ENCODE results near the gene TTN. TPM values are rescaled to one million over a fixed set of nuclear protein-coding genes. Genes with fewer than 3 reads are reported as not detected.

The TTN gene
- total and polyA plus RNA-seq, 8 donors: 0.96 to 13.8 (median 8.3) TPM

- H3K4me1 ChIP-seq: no peaks in the 10 kb centered on the region
- ATAC-seq (no peak), FAIRE-seq (no peak), DNase-seq (no peak)
- H3K27me3 ChIP-seq: no peaks in the 10 kb centered on the region
- H3K36me3 ChIP-seq: peaks cover 0 to 30% (median 8%) of the 10 kb centered on the region in 3 donors
- intact Hi-C loops (cut with DNase I): no loop called here
- no peak for TF ChIP-seq CTCF (IDR thresholded peaks at IDR 0.05)
- H3K27ac ChIP-seq: no peak overlapping the region
- whole genome bisulfite sequencing, 2 donors: 92 to 94% methylated on average over 10 of the region's 10 CpGs
- no peaks in the 10 kb centered on the region for H3K9me3 ChIP-seq
- no peak overlapping the region for H3K4me3 ChIP-seq
Measured at GRCh38 chr2:178584666-178585065, 222.6 kb downstream of the TTN start.

GRCh38 chr2:178579006-178579405, 228.2 kb downstream of the TTN start:
- DNase-seq: no peak
- intact Hi-C loops (cut with DNase I): no loop called here
- Histone ChIP-seq H3K27ac (no peak overlapping the region), H3K4me1 (no peaks in the 10 kb centered on the region), H3K4me3 (no peak overlapping the region), H3K36me3 (peaks cover 0 to 45% (median 9%) of the 10 kb centered on the region in 3 donors), H3K9me3 (no peaks in the 10 kb centered on the region), H3K27me3 (no peaks in the 10 kb centered on the region)
- no peak for ATAC-seq
- TF ChIP-seq CTCF (IDR thresholded peaks at IDR 0.05): no peak
- 90 to 97% methylated on average over 3 of the region's 3 CpGs for WGBS, 2 donors
- no peak for FAIRE-seq

- WGBS, 2 donors: 97% methylated on average over 7 of the region's 7 CpGs
- intact Hi-C loops (cut with DNase I): no loop called here
- FAIRE-seq: no peak
- Histone ChIP-seq H3K36me3 (peaks cover 0 to 41% (median 9%) of the 10 kb centered on the region in 3 donors), H3K9me3 (no peaks in the 10 kb centered on the region), H3K4me1 (no peaks in the 10 kb centered on the region), H3K27ac (no peak overlapping the region), H3K27me3 (no peaks in the 10 kb centered on the region), H3K4me3 (no peak overlapping the region)
- no peak for TF ChIP-seq CTCF (IDR thresholded peaks at IDR 0.05)
- ATAC-seq: no peak
- no peak for DNase-seq
Measured at GRCh38 chr2:178574789-178575188, 232.4 kb downstream of the TTN start.

- no peak for TF ChIP-seq CTCF (IDR thresholded peaks at IDR 0.05)
- Histone ChIP-seq H3K4me3 (no peak overlapping the region), H3K27me3 (no peaks in the 10 kb centered on the region), H3K9me3 (no peaks in the 10 kb centered on the region), H3K36me3 (peaks cover 0 to 9% (median 0%) of the 10 kb centered on the region in 3 donors), H3K27ac (no peak overlapping the region), H3K4me1 (no peaks in the 10 kb centered on the region)
- DNase-seq (no peak), FAIRE-seq (no peak), ATAC-seq (no peak)
- WGBS, 2 donors: 93 to 94% methylated on average over 4 of the region's 4 CpGs
- intact Hi-C loops (cut with DNase I): no loop called here
Measured at GRCh38 chr2:178568227-178568626, 239.0 kb downstream of the TTN start.

GRCh38 chr2:178553047-178553446, 254.2 kb downstream of the TTN start:
- 89 to 98% methylated on average over 2 of the region's 2 CpGs for WGBS, 2 donors

More at GRCh38 chr2:178553047-178553446, 254.2 kb downstream of the TTN start:
- intact Hi-C loops (cut with DNase I): no loop called here
- no peaks in the 10 kb centered on the region for H3K4me1 ChIP-seq
- no peaks in the 10 kb centered on the region for H3K9me3 ChIP-seq
- H3K27me3 ChIP-seq: no peaks in the 10 kb centered on the region
- no peak for TF ChIP-seq CTCF (IDR thresholded peaks at IDR 0.05)
- no peak for DNase-seq
- FAIRE-seq: no peak
- no peak overlapping the region for H3K4me3 ChIP-seq
- H3K36me3 ChIP-seq: peaks cover 0 to 59% (median 0%) of the 10 kb centered on the region in 3 donors
- no peak for ATAC-seq
- H3K27ac ChIP-seq: no peak overlapping the region
